Spinal cord (tissue), 10 donors: ENCODE results near the gene LRIG1. TPM values are rescaled to one million over a fixed set of nuclear protein-coding genes. Genes with fewer than 3 reads are reported as not detected.

ENCODE experiments used
- DNase-seq, 6 donors: peaks; one replicate each; pipeline versions ENCODE4 v3.0.0 to v3.0.0-alpha.2; 2013 to 2015; ENCODE audit warnings: low spot score in 6 of 6, low read depth in 4 of 6
- H3K27ac ChIP-seq: one replicate; pipeline ENCODE4 v1.5.1; 2013; ENCODE audit warnings: low read depth, low read length, control low read depth
- H3K27me3 ChIP-seq: one replicate; pipeline ENCODE4 v1.6.1; 2013; ENCODE audit warnings: low read length; ENCODE audit not compliant: control insufficient read depth, insufficient read depth
- H3K36me3 ChIP-seq: one replicate; pipeline ENCODE4 v1.6.1; 2013; ENCODE audit warnings: low read length; ENCODE audit not compliant: control insufficient read depth, insufficient read depth
- H3K4me1 ChIP-seq: one replicate; pipeline ENCODE4 v1.6.1; 2013; ENCODE audit warnings: low read length; ENCODE audit not compliant: control insufficient read depth, insufficient read depth
- H3K4me3 ChIP-seq: one replicate; pipeline ENCODE4 v1.5.1; 2013; ENCODE audit warnings: low read depth, low read length, control low read depth
- H3K9me3 ChIP-seq: one replicate; pipeline ENCODE4 v1.6.1; 2013; ENCODE audit warnings: low read length; ENCODE audit not compliant: control insufficient read depth, insufficient read depth
- WGBS: methylation state at CpG from one replicate; pipeline ENCODE4 v1.1.5; 2013; ENCODE audit warnings: missing lambda C conversion rate; ENCODE audit not compliant: insufficient coverage; 5-methylcytosine and 5-hydroxymethylcytosine counted together
- polyA plus RNA-seq, 2 donors: library from polyadenylated mRNA; unstranded; fragments of 120-200 nt; gene quantifications; one replicate each; pipeline ENCODE4 v1.2.1, GENCODE V29; 2013; ENCODE audit not compliant: insufficient read length in 2 of 2
- total RNA-seq, 2 donors: library from RNA; depleted of rRNA in 1 of 2; stranded (reverse); fragments of 120-200 nt in 1 of 2; fragments of >200 nt in 1 of 2; gene quantifications; one replicate each; pipeline versions ENCODE4 v1.2.3 to v1.2.4, GENCODE V29; 2013 to 2014
- donor health status: healthy.

LRIG1 gene
- total and polyA plus RNA-seq, 4 donors = 85.4 to 229 (median 147) TPM

- Histone ChIP-seq H3K4me1 (peaks cover 34% of the 10 kb centered on the region), H3K4me3 (no peak overlapping the region), H3K27ac (peak overlapping the region; percentile 21), H3K9me3 (no peaks in the 10 kb centered on the region), H3K36me3 (peaks cover 5% of the 10 kb centered on the region), H3K27me3 (no peaks in the 10 kb centered on the region)
- 45% methylated on average over 6 of the region's 11 CpGs for WGBS
- DNase-seq = peak in 2 of 6 donors; percentile 60 to 69
These were observed 34.1 kb downstream of the LRIG1 start for GRCh38 chr3:66466606-66467270.

GRCh38 chr3:66465587-66465986 lies 35.2 kb downstream of the LRIG1 start:
- Histone ChIP-seq H3K4me3 (no peak overlapping the region), H3K4me1 (peaks cover 24% of the 10 kb centered on the region), H3K27ac (no peak overlapping the region), H3K27me3 (no peaks in the 10 kb centered on the region), H3K36me3 (peaks cover 5% of the 10 kb centered on the region), H3K9me3 (no peaks in the 10 kb centered on the region)
- DNase-seq = no peak
- 59% methylated on average over 2 of the region's 4 CpGs for WGBS

GRCh38 chr3:66465034-66465433 lies 35.8 kb downstream of the LRIG1 start:
- peaks cover 5% of the 10 kb centered on the region for H3K36me3 ChIP-seq
- no peak for DNase-seq
- no peaks in the 10 kb centered on the region for H3K9me3 ChIP-seq
- no CpG with 5 or more reads among the region's 3 CpGs for WGBS
- no peaks in the 10 kb centered on the region for H3K27me3 ChIP-seq
- H3K27ac ChIP-seq = no peak overlapping the region
- H3K4me1 ChIP-seq = peaks cover 24% of the 10 kb centered on the region
- H3K4me3 ChIP-seq = no peak overlapping the region

- H3K27ac ChIP-seq = no peak overlapping the region
- DNase-seq = no peak
- H3K36me3 ChIP-seq = peaks cover 5% of the 10 kb centered on the region
- no peak overlapping the region for H3K4me3 ChIP-seq
- 57% methylated on average over 3 of the region's 3 CpGs for WGBS
- no peaks in the 10 kb centered on the region for H3K9me3 ChIP-seq
- peaks cover 24% of the 10 kb centered on the region for H3K4me1 ChIP-seq
- no peaks in the 10 kb centered on the region for H3K27me3 ChIP-seq
These were observed 36.3 kb downstream of the LRIG1 start for GRCh38 chr3:66464512-66464894.

- Histone ChIP-seq H3K27me3 (no peaks in the 10 kb centered on the region), H3K36me3 (peaks cover 5% of the 10 kb centered on the region), H3K27ac (no peak overlapping the region), H3K4me3 (no peak overlapping the region), H3K9me3 (no peaks in the 10 kb centered on the region), H3K4me1 (peaks cover 28% of the 10 kb centered on the region)
- peak in 1 of 6 donors; percentile 61 for DNase-seq
- 50% methylated on average over 6 of the region's 9 CpGs for WGBS
These were observed 36.9 kb downstream of the LRIG1 start for GRCh38 chr3:66463730-66464511.

- 52% methylated on average over 3 of the region's 7 CpGs for WGBS
These were observed 37.7 kb downstream of the LRIG1 start for GRCh38 chr3:66463054-66463631.

GRCh38 chr3:66457252-66457651 lies 43.6 kb downstream of the LRIG1 start:
- Histone ChIP-seq H3K4me1 (peaks cover 43% of the 10 kb centered on the region), H3K36me3 (peaks cover 20% of the 10 kb centered on the region), H3K27me3 (no peaks in the 10 kb centered on the region), H3K9me3 (no peaks in the 10 kb centered on the region), H3K4me3 (no peak overlapping the region), H3K27ac (peak overlapping the region; percentile 45)
- 73% methylated on average over 1 of the region's 4 CpGs for WGBS
- peak in 1 of 6 donors; percentile 55 for DNase-seq

More at GRCh38 chr3:66463054-66463631, 37.7 kb downstream of the LRIG1 start:
- DNase-seq = no peak
- Histone ChIP-seq H3K9me3 (no peaks in the 10 kb centered on the region), H3K4me3 (no peak overlapping the region), H3K36me3 (peaks cover 9% of the 10 kb centered on the region), H3K27ac (peak overlapping the region; percentile 43), H3K27me3 (no peaks in the 10 kb centered on the region), H3K4me1 (peaks cover 28% of the 10 kb centered on the region)

GRCh38 chr3:66456711-66457173 lies 44.1 kb downstream of the LRIG1 start:
- peak in 2 of 6 donors; percentile 73 to 74 for DNase-seq
- Histone ChIP-seq H3K36me3 (peaks cover 16% of the 10 kb centered on the region), H3K27me3 (no peaks in the 10 kb centered on the region), H3K27ac (peak overlapping the region; percentile 45), H3K9me3 (no peaks in the 10 kb centered on the region), H3K4me3 (no peak overlapping the region), H3K4me1 (peaks cover 48% of the 10 kb centered on the region)
- 21% methylated on average over 6 of the region's 10 CpGs for WGBS

- Histone ChIP-seq H3K27me3 (no peaks in the 10 kb centered on the region), H3K4me1 (peaks cover 63% of the 10 kb centered on the region), H3K27ac (peak overlapping the region; percentile 85), H3K9me3 (no peaks in the 10 kb centered on the region), H3K36me3 (peaks cover 18% of the 10 kb centered on the region), H3K4me3 (no peak overlapping the region)
- no peak for DNase-seq
- 65% methylated on average over 4 of the region's 8 CpGs for WGBS
These were observed 46.4 kb downstream of the LRIG1 start for GRCh38 chr3:66454464-66454859.
